Measurements from ENCODE around the gene SLC26A5.

The SLC26A5 gene

GRCh38 chr7:103398483-103399127, 47.4 kb downstream of the SLC26A5 start:
- no peak for DNase-seq

- DNase-seq = no peak
These were observed 49.5 kb downstream of the SLC26A5 start for GRCh38 chr7:103396471-103396870.

- no peak for DNase-seq
These were observed 50.9 kb downstream of the SLC26A5 start for GRCh38 chr7:103395071-103395470.

GRCh38 chr7:103394566-103394965, 51.4 kb downstream of the SLC26A5 start:
- no peak for DNase-seq

GRCh38 chr7:103391976-103392375, 54.0 kb downstream of the SLC26A5 start:
- no peak for DNase-seq

- no peak for DNase-seq
These were observed 54.9 kb downstream of the SLC26A5 start for GRCh38 chr7:103391150-103391549.

GRCh38 chr7:103389263-103389662, 56.7 kb downstream of the SLC26A5 start:
- DNase-seq = no peak

- DNase-seq = no peak
These were observed 57.4 kb downstream of the SLC26A5 start for GRCh38 chr7:103388469-103389140.

GRCh38 chr7:103387242-103387641, 58.8 kb downstream of the SLC26A5 start:
- DNase-seq = no peak

GRCh38 chr7:103382032-103382402, 64.0 kb downstream of the SLC26A5 start:
- no peak for DNase-seq

- DNase-seq = no peak
These were observed 64.6 kb downstream of the SLC26A5 start for GRCh38 chr7:103381280-103382031.

- no peak for DNase-seq
These were observed 65.4 kb downstream of the SLC26A5 start for GRCh38 chr7:103380395-103381191.

- no peak for DNase-seq
These were observed 66.6 kb downstream of the SLC26A5 start for GRCh38 chr7:103379270-103379975.

- no peak for DNase-seq
These were observed 72.0 kb downstream of the SLC26A5 start for GRCh38 chr7:103373866-103374643.

- DNase-seq = no peak
These were observed 76.6 kb downstream of the SLC26A5 start for GRCh38 chr7:103369432-103369831.

- DNase-seq = no peak
These were observed 96.2 kb downstream of the SLC26A5 start for GRCh38 chr7:103349805-103350204.

GRCh38 chr7:103348959-103349358, 97.0 kb downstream of the SLC26A5 start:
- DNase-seq = no peak

- DNase-seq = no peak
These were observed 97.6 kb downstream of the SLC26A5 start for GRCh38 chr7:103348452-103348851.

GRCh38 chr7:103347507-103348267, 98.3 kb downstream of the SLC26A5 start, which contains the start of gene PSMC2:
PSMC2 (plus strand) TSS chr7:103347643; CDS start chr7:103347712, 69 bp downstream.
- DNase-seq = peak; percentile 84

GRCh38 chr7:103346396-103346795, 99.6 kb downstream of the SLC26A5 start:
- no peak for DNase-seq
